Limb (tissue), 2 donors: ENCODE data around the gene IL1RN.
"Not testable (repeated sequence)": the region's sequence is repeated elsewhere in the genome, so short reads cannot be mapped to it uniquely, and the experiment has no call there.

Experiments used
- DNase-seq, 2 donors: peaks; one replicate each; pipeline ENCODE4 v3.0.0-alpha.2; 2016; ENCODE audit errors: extremely low spot score in 2 of 2

IL1RN gene, protein sequence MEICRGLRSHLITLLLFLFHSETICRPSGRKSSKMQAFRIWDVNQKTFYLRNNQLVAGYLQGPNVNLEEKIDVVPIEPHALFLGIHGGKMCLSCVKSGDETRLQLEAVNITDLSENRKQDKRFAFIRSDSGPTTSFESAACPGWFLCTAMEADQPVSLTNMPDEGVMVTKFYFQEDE

DNA sequence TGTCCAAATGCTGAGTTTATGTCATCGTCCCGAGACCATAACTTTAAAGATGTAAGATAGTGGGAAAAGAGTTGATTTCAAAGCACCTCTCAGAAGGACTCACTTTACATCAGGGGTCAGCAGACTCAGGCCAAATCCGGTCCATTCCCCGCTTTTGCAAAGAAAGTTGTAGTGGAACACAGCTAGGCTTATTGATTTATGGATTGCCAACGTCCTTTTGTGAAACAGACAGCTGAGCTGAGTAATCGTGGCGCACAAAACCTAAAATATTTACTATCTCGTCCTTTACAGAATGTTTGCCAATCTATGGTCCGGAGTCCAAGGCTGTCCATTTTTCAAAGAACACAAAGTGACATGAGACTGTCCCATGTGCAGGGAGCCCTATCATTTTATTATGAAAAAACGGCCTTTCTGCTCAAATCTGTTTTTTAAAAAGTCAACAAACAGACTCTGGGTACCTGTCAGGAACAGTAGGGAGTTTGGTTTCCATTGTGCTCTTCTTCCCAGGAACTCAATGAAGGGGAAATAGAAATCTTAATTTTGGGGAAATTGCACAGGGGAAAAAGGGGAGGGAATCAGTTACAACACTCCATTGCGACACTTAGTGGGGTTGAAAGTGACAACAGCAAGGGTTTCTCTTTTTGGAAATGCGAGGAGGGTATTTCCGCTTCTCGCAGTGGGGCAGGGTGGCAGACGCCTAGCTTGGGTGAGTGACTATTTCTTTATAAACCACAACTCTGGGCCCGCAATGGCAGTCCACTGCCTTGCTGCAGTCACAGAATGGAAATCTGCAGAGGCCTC lies at the start of gene IL1RN:
Gene IL1RN, plus strand, starts transcription at position 754 of the 801 bp plus-strand sequence. Its CDS starts 27 bp downstream, at position 781.
- no peak for DNase-seq

DNA sequence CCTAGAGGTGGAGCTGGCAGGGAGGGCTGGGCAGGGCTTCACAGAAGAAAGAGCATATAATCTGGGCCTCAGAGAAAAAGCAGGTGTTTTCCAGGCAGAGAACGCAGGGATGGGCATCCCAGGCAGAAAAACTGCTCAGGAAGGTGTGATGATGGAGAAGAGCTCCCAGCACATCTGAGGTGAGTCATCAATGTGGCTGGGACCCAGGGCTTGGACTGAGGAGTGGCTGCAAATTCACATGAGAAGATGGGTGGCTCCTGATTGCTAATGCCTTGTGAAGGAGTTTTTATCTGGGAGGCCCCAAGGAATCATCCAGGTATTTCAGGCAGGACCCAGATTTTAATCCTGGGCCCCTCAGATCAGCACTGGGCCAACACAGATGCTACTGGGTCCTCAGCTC lies 49.5 kb upstream of the IL1RN start:
- DNase-seq, result no peak

- no peak for DNase-seq
Observed at GRCh38 chr2:113078350-113078839, 49.0 kb upstream of the IL1RN start.

DNA sequence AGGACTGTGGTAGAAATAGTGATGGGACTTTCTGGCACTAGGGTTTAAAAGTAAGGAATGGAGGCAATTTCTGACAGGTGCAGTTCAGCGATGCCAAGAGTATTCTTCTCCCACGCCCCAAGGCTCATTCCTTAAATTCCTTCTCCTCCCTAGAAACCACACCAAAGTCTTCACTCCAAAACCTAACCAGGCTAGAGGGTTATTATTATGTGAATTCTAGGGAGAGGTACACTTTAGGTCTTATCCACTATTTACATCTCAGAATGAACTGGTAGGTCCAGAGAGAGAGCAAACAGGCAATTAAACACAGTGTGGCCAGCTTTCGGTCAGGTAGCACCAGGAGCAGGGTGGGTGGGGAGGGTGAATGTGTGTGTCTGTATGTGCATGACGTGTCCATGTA lies 48.3 kb upstream of the IL1RN start:
- no peak for DNase-seq

DNA sequence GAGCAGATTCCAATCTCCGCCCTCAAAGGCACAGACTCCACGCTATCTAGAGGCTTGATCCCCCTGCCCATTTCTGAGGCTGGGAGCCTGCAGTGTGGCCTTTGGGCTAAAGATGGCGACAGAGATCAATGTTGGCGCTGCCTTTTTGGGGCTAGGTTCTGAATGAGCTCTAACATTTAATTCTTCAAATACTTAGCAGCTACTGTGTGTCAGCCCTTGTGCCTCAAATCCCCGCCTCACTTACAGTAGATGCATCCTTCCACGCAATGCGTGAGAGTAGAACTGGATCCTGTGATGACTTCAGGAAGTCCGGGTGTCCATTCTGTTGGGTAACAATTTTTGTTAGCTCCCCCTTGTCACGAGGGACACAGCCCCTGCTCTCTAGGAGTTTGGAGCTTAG lies 47.3 kb upstream of the IL1RN start:
- peak; percentile 21 to 64 for DNase-seq

DNA sequence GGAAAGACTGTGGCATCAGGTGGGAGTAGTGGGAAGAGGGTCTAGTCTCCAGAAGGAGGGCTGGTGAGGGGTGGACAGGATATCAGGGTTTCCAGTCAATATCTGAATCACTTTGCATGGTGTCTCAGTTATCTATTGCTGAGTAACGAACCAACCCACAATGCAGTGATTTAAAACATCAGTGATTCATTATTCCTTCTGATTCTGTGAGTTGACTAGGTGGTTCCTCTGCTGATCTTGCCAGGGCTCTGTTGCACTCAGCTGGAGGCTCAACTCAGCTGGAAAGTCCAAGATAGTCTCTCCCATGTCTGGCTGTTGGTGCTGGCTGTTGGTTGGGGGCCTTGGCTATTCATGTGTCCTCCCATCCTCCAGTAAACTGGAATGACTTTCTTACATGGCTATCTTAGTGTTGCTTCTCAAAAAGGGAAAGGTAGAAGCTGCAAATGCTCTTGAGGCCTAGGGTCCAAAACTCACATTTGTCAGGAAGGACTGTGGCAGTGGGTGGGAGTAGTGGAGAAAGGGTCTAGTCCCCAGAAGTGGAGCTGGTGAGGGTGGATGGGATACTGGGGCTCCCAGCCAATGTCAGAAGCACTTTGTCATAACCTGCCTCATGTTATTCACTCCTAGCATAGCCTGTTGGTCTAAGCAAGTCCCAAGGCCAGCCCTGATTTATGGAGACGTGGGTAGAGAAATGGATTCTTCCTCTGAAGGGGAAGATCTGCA lies 45.7 kb upstream of the IL1RN start:
- no peak for DNase-seq

GRCh38 chr2:113083296-113083695 lies 44.1 kb upstream of the IL1RN start:
- no peak for DNase-seq

- DNase-seq, result no peak
Observed at GRCh38 chr2:113084249-113085000, 43.0 kb upstream of the IL1RN start.

DNA sequence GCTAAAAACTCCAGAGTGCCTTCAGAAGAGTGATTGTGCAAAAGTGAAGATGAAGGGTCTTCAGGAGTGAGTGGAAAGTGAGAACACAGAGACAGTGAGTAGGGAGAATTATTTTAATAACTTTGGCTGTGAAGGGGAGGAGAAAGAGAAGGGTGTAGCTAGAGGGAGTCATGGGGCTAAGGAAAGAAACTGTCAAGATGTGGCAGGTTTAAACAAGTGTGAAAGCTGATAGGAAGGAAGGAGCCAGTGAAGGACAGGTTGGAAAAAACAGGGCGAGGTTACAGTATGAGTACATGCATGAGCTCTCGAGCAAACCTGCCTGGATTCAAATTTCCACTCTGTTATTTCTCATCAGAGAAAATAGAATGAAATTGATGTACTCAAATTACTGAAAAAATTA lies 41.9 kb upstream of the IL1RN start:
- no peak for DNase-seq

DNA sequence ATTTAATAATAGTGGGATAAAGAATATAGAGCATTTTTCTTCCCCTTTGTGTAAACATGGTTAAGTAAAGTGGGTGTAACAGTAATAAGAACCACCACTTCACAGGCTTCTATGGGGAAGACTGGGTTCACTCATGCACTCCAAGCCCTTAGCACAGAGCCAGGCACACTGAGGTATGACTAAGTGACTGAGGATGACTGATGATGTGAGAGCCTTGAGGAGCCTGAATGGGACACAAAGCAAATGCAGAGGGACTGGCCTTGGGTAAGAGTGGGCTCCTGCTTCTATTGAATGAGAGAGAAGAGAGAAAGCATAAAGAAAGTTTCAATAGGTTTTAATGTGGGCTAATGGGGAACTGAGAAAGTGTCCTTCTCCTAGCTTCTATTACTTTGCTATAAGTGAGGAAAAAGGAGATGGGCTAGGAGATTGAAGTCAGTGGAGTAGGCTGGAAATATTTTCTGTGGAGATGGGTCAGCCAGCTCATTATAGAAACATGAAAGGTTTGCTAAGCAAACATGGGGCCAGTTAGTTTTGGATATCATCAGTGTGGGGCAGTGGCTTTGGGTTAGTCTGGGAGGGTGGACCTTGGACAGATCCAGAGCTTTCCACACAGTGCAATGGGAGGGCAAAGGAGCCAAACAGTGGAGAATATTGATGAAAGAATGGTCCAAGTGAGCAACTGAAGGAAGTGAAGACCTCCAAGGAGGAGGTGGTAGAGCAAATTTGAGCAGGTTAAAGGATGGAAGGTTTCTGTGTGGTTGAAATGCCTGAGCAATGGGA lies 39.0 kb upstream of the IL1RN start:
- DNase-seq, result no peak

- DNase-seq, result no peak
Observed at GRCh38 chr2:113089916-113090315, 37.5 kb upstream of the IL1RN start.

DNA sequence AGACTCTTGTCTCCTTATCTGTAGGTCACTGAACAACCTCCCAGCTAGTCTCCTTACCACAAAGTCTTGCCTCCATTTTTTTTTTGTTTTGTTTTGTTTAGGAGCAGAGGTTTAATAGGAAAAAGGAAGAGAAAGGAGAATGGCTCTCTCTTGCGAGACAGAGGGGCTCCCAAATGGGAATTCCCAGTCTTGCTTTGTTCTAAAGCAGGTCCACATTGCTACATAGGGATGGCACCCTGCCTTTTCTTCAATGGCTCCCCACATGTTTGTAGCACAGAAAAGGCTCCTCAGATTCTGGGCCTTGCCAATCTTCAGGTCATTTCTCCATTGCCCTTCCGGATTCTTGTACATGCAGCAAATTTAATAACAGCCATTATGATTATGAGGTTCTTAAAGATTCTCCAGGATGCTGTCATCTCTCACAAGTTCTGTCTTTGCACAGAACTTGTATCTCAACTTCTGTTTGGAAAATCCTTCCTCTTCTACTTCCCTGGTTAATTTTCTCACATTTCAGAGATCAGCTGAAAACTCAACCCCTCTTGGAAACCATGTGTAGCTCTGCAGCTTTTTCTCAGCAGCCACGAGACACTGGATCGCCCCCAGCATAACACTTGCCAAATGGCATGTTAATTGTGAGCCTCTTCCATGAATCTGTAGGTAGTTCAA lies 36.0 kb upstream of the IL1RN start:
- no peak for DNase-seq

DNA sequence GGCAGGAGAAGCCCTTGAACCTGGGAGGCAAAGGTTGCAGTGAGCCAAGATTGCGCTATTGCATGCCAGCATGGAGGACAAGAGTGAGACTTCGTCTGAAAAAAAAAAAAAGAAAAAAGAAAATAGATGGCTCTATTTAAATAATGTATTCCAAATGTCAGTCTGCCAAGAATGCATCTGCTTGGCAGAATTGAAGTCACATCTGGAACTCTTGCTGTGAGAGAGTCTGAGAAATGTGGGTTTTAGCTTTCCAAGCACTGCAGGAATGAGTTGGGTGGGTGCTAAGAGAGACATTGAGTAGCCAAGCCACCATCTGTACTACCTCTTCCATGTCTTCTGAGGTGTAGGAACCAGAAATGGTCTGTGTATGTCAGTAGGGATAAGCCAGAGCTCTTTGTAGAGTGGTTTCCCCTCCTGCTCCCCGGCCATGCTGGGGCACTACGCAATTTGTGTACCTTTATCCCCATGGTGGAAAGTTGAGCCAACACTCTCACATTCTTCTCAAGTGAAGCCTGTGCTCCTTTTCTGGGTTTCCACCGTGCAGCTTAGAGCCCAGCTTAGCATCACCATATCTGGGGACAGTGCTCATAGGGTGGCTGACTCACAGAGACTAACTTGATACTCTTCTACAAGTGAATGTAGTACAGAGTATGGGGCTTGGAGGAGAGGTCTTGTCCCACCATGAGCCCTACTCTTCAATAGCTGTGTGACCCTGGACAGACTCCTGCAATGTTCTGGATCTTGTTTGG lies 34.4 kb upstream of the IL1RN start:
- no peak for DNase-seq

DNA sequence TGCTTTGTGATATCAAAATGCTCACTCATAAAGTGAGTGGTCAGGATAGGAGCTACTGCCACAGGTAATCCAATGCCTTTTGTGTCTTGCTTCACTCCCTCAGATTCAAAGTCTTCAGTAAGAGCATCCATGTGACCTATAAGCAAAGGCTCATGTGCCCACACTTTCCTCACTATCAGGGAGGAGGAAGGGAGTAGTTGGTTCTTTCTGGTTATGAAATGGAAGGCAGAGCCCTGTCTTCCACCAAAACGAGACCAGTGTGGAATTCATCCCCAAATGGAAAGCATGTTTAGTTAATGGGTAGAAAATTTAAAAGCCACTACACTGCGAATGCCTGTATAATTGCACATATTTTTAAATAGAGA lies 33.8 kb upstream of the IL1RN start:
- no peak for DNase-seq

- DNase-seq, result not testable (repeated sequence)
Observed at GRCh38 chr2:113096306-113096705, 31.1 kb upstream of the IL1RN start.

DNA sequence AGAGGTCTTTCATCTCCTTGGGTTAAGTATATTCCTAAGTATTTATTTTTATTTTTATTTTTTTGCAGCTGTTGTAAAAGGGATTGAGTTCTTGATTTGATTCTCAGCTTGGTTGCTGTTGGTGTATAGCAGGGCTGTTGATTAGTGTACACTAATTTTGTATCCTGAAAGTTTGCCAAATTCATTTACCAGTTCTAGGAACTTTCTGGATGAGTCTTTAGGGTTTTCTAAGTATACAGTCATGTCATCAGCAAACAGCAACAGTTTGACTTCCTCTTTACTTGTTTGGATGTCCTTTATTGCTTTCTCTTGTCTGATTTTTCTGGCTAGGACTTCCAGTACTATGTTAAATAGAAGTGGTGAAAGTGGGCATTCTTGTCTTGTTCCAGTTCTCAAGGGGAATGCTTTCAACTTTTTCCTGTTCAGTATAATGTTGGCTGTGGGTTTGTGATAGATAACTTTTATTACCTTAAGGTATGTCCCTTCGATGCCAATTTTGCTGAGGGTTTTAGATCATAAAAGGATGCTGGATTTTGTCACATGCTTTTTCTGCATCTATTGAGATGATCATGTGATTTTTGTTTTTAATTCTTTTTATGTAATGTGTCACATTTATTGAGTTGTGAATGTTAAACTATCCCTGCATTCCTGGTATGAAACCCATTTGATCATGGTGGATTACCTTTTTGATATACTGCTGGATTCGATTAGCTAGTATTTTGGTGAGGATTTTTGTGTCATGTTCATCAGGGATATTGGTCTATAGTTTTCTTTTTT lies 30.4 kb upstream of the IL1RN start:
- DNase-seq, result not testable (repeated sequence)

GRCh38 chr2:113098041-113098440 lies 29.4 kb upstream of the IL1RN start:
- no peak for DNase-seq

- DNase-seq, result no peak
Observed at GRCh38 chr2:113098532-113098931, 28.9 kb upstream of the IL1RN start.

- no peak for DNase-seq
Observed at GRCh38 chr2:113102133-113102532, 25.3 kb upstream of the IL1RN start.
